Hepatic stellate cell (primary cell): ENCODE measurements around the gene UNC5B.

Experiments used
- DNase-seq: peaks from one replicate; pipeline ENCODE4 v3.0.0; 2011; ENCODE audit warnings: low spot score

The UNC5B gene

GRCh38 chr10:71223347-71224058, 11.1 kb downstream of the UNC5B start:
- no peak for DNase-seq

GRCh38 chr10:71225291-71226058, 13.1 kb downstream of the UNC5B start:
- no peak for DNase-seq

GRCh38 chr10:71228875-71229675, 16.7 kb downstream of the UNC5B start:
- no peak for DNase-seq

GRCh38 chr10:71229726-71230655, 17.6 kb downstream of the UNC5B start:
- no peak for DNase-seq

- DNase-seq = no peak
Observed at GRCh38 chr10:71230656-71231025, 18.3 kb downstream of the UNC5B start.

GRCh38 chr10:71231206-71231605, 18.8 kb downstream of the UNC5B start:
- no peak for DNase-seq

GRCh38 chr10:71232089-71232998, 20.0 kb downstream of the UNC5B start:
- no peak for DNase-seq

GRCh38 chr10:71233482-71233892, 21.1 kb downstream of the UNC5B start:
- no peak for DNase-seq

- no peak for DNase-seq
Observed at GRCh38 chr10:71234004-71234894, 21.9 kb downstream of the UNC5B start.

- DNase-seq = peak; percentile 84
Observed at GRCh38 chr10:71234970-71235685, 22.8 kb downstream of the UNC5B start.

- DNase-seq = no peak
Observed at GRCh38 chr10:71235808-71236207, 23.4 kb downstream of the UNC5B start.

GRCh38 chr10:71236286-71236685, 23.9 kb downstream of the UNC5B start:
- DNase-seq = no peak

- no peak for DNase-seq
Observed at GRCh38 chr10:71236822-71237682, 24.7 kb downstream of the UNC5B start.

- no peak for DNase-seq
Observed at GRCh38 chr10:71237843-71238623, 25.7 kb downstream of the UNC5B start.

- no peak for DNase-seq
Observed at GRCh38 chr10:71238626-71239025, 26.3 kb downstream of the UNC5B start.

GRCh38 chr10:71239131-71239915, 27.0 kb downstream of the UNC5B start:
- no peak for DNase-seq
